Measurements from ENCODE around the gene SEPTIN8.

SEPTIN8 gene

GRCh38 chr5:132772291-132773070, 4.6 kb downstream of the SEPTIN8 start:
- no peak for ATAC-seq (ENCODE audit: insufficient read depth, low read depth)

GRCh38 chr5:132771503-132771998, 5.5 kb downstream of the SEPTIN8 start:
- ATAC-seq (ENCODE audit: insufficient read depth, low read depth) = no peak
- Histone ChIP-seq H3K79me2 (ENCODE audit: insufficient read depth, low read length) (peaks cover 51% of the 10 kb centered on the region), H3K4me2 (ENCODE audit: insufficient read depth, low read length) (no peak overlapping the region), H4K20me1 (ENCODE audit: insufficient read depth, low read length) (peaks cover 46% of the 10 kb centered on the region; the same call in 1 of the 2 replicates), H3K9me3 (ENCODE audit: insufficient read depth, low read length, severe bottlenecking) (no peaks in the 10 kb centered on the region), H3K4me1 (ENCODE audit: insufficient read depth, low read length) (peaks cover 17% of the 10 kb centered on the region), H2AFZ (ENCODE audit: low read depth, low read length) (no peak overlapping the region), H3K4me3 (ENCODE audit: low read depth in 1 of 2, low read length in 2 of 2) (no peak overlapping the region), H3K36me3 (ENCODE audit: insufficient read depth, low read length) (no peaks in the 10 kb centered on the region), H3K27ac (ENCODE audit: low read length) (no peak overlapping the region), H3K27me3 (ENCODE audit: insufficient read depth, low read length, poor library complexity) (no peaks in the 10 kb centered on the region), H3K9ac (ENCODE audit: low read depth, low read length) (no peak overlapping the region)
- TF ChIP-seq CTCF (IDR thresholded peaks at IDR 0.05; ENCODE audit: borderline replicate concordance, extremely low read depth, low read length, poor library complexity, severe bottlenecking) (no peak), EZH2 (IDR thresholded peaks at IDR 0.05; ENCODE audit: borderline replicate concordance, low read depth, low read length, severe bottlenecking) (no peak)
- DNase-seq = no peak

More at GRCh38 chr5:132772291-132773070, 4.6 kb downstream of the SEPTIN8 start:
- Histone ChIP-seq H3K4me3 (ENCODE audit: low read depth in 1 of 2, low read length in 2 of 2) (no peak overlapping the region), H4K20me1 (ENCODE audit: insufficient read depth, low read length) (peaks cover 42% of the 10 kb centered on the region; the same call in 1 of the 2 replicates), H3K27me3 (ENCODE audit: insufficient read depth, low read length, poor library complexity) (no peaks in the 10 kb centered on the region), H3K4me1 (ENCODE audit: insufficient read depth, low read length) (peaks cover 22% of the 10 kb centered on the region), H3K4me2 (ENCODE audit: insufficient read depth, low read length) (no peak overlapping the region), H3K36me3 (ENCODE audit: insufficient read depth, low read length) (no peaks in the 10 kb centered on the region), H2AFZ (ENCODE audit: low read depth, low read length) (no peak overlapping the region), H3K79me2 (ENCODE audit: insufficient read depth, low read length) (peaks cover 48% of the 10 kb centered on the region), H3K9me3 (ENCODE audit: insufficient read depth, low read length, severe bottlenecking) (no peaks in the 10 kb centered on the region), H3K27ac (ENCODE audit: low read length) (no peak overlapping the region), H3K9ac (ENCODE audit: low read depth, low read length) (no peak overlapping the region)
- no peak for DNase-seq
- TF ChIP-seq EZH2 (IDR thresholded peaks at IDR 0.05; ENCODE audit: borderline replicate concordance, low read depth, low read length, severe bottlenecking) = no peak
- TF ChIP-seq CTCF (IDR thresholded peaks at IDR 0.05; ENCODE audit: borderline replicate concordance, extremely low read depth, low read length, poor library complexity, severe bottlenecking) = no peak

DNA sequence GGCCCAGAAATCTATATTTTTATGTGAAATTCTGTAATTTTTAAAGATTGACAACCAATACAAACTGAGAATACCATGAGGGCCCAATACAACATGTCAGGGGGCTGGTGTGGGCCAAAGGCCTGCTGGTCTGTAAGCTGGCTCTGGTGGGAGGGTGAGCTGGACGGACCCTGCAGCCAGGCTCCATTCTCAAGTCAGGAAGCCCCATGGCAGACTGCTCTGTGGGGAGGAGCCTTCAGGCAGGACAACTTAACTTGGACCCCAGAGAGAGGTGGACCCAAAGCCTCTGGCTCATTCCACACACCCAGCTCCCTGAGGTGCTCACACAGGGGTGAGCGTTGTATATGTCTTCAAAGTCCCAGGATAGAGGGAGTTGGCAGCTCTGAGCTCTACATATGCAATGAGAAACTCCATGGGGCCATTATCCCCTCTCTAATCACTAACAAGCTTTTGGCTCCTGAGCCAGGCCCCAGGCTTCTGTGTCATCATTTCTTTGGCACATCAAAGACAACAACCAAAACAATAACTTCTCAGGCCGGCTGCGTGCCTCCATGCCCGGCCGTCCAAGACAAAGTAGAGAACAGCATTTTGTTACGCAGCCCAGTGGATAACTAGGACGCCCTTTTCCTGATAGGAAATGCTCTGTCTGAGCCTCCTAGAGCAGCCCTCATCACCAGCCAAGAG, 6.4 kb downstream of the SEPTIN8 start:
- no peak overlapping the region for H3K4me3 ChIP-seq (ENCODE audit: low read depth in 1 of 2, low read length in 2 of 2)
- DNase-seq (no peak), ATAC-seq (ENCODE audit: insufficient read depth, low read depth) (no peak)
- H3K79me2 ChIP-seq (ENCODE audit: insufficient read depth, low read length) = peaks cover 43% of the 10 kb centered on the region
- H3K4me1 ChIP-seq (ENCODE audit: insufficient read depth, low read length) = peaks cover 7% of the 10 kb centered on the region
- H3K27me3 ChIP-seq (ENCODE audit: insufficient read depth, low read length, poor library complexity) = no peaks in the 10 kb centered on the region
- H3K9ac ChIP-seq (ENCODE audit: low read depth, low read length) = no peak overlapping the region
- H3K4me2 ChIP-seq (ENCODE audit: insufficient read depth, low read length) = no peak overlapping the region
- H4K20me1 ChIP-seq (ENCODE audit: insufficient read depth, low read length) = peaks cover 54% of the 10 kb centered on the region
- no peak overlapping the region for H3K27ac ChIP-seq (ENCODE audit: low read length)
- TF ChIP-seq CTCF (IDR thresholded peaks at IDR 0.05; ENCODE audit: borderline replicate concordance, extremely low read depth, low read length, poor library complexity, severe bottlenecking) (no peak), EZH2 (IDR thresholded peaks at IDR 0.05; ENCODE audit: borderline replicate concordance, low read depth, low read length, severe bottlenecking) (no peak)
- H2AFZ ChIP-seq (ENCODE audit: low read depth, low read length) = no peak overlapping the region
- no peaks in the 10 kb centered on the region for H3K9me3 ChIP-seq (ENCODE audit: insufficient read depth, low read length, severe bottlenecking)
- H3K36me3 ChIP-seq (ENCODE audit: insufficient read depth, low read length) = no peaks in the 10 kb centered on the region
